Cardiac muscle cell (in vitro differentiated cells and primary cell): ENCODE data around the gene NDUFV1. TPM values are rescaled to one million over a fixed set of nuclear protein-coding genes. Genes with fewer than 3 reads are reported as not detected.
A peak's percentile ranks its signal among the peaks of the same experiment; 100 is the strongest.
"Not testable (repeated sequence)": the region's sequence is repeated elsewhere in the genome, so short reads cannot be mapped to it uniquely, and the experiment has no call there.

Experiments
- DNase-seq, 2 donors: peaks; one replicate each; pipeline versions ENCODE4 v3.0.0 to v3.0.0-alpha.2; 2010 to 2017; ENCODE audit warnings: low read depth in 1 of 2, low spot score in 1 of 2
- H3K27ac ChIP-seq: fragments of 200-600 bp; sonication (generic); 2 replicates; pipeline ENCODE4 v1.5.1; 2016
- H3K27me3 ChIP-seq: fragments of 200-600 bp; sonication (generic); 2 replicates; pipeline ENCODE4 v1.6.0; 2016; ENCODE audit warnings: control low read depth
- H3K36me3 ChIP-seq: fragments of 200-600 bp; sonication (generic); 2 replicates; pipeline ENCODE4 v1.5.1; 2016; ENCODE audit warnings: control low read depth
- H3K4me1 ChIP-seq: fragments of 200-600 bp; sonication (generic); 2 replicates; pipeline ENCODE4 v1.8.1; 2017; ENCODE audit warnings: low read depth, mild to moderate bottlenecking, mixed run types
- H3K4me3 ChIP-seq: fragments of 200-600 bp; sonication (generic); 2 replicates; pipeline ENCODE4 v1.5.1; 2016; ENCODE audit warnings: mild to moderate bottlenecking
- H3K9me3 ChIP-seq: fragments of 200-600 bp; sonication (generic); 2 replicates; pipeline ENCODE4 v1.5.1; 2017; ENCODE audit warnings: low read depth, mild to moderate bottlenecking, control low read depth
- polyA plus RNA-seq: library from polyadenylated mRNA; unstranded; fragments of >200 nt; fragmentation: Nextera tagmentation; extraction: Ambion mirVana; gene quantifications from 2 replicates; pipeline ENCODE4 v1.2.1, GENCODE V29; 2016
- total RNA-seq: library from RNA; depleted of rRNA; stranded (reverse); fragments of >200 nt; gene quantifications from 2 replicates; pipeline ENCODE4 v1.2.3, GENCODE V29; 2016
- TF ChIP-seq, protein P1 (sequence below): IDR thresholded peaks from 2 replicates; pipeline ENCODE4 v1.5.1; 2012; ENCODE audit warnings: low read depth, mild to moderate bottlenecking, low read length

Gene NDUFV1
- total and polyA plus RNA-seq, 2 experiments from 2014 or later: 449 to 526 TPM

- Histone ChIP-seq H3K4me3 (no peak overlapping the region), H3K4me1 (peaks cover 4% of the 10 kb centered on the region), H3K36me3 (no peaks in the 10 kb centered on the region), H3K27me3 (no peaks in the 10 kb centered on the region), H3K9me3 (no peaks in the 10 kb centered on the region), H3K27ac (no peak overlapping the region)
- TF ChIP-seq, protein P1, sequence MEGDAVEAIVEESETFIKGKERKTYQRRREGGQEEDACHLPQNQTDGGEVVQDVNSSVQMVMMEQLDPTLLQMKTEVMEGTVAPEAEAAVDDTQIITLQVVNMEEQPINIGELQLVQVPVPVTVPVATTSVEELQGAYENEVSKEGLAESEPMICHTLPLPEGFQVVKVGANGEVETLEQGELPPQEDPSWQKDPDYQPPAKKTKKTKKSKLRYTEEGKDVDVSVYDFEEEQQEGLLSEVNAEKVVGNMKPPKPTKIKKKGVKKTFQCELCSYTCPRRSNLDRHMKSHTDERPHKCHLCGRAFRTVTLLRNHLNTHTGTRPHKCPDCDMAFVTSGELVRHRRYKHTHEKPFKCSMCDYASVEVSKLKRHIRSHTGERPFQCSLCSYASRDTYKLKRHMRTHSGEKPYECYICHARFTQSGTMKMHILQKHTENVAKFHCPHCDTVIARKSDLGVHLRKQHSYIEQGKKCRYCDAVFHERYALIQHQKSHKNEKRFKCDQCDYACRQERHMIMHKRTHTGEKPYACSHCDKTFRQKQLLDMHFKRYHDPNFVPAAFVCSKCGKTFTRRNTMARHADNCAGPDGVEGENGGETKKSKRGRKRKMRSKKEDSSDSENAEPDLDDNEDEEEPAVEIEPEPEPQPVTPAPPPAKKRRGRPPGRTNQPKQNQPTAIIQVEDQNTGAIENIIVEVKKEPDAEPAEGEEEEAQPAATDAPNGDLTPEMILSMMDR: no peak
- no peak for DNase-seq
Observed at GRCh38 chr11:67635231-67635521, 28.4 kb downstream of the NDUFV1 start.

DNA sequence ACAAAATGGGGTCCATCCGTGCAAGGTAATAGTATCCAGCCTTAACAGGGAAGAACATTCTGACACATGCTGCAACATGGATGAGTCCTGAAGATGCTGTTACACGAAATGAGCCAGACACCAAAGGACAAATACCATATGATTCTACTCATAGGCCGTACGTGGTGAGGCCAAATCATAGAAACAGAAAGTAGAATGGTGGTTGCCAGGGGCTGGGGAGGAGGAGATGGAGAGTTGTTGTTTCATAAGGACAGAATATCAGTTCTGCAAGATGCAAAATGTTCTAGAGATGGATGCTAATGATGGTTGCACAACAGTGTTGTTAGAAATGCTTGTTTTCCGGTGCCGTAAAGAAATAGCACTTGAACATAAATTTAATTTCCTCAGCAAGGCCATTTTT, 30.2 kb downstream of the NDUFV1 start:
- TF ChIP-seq, protein P1: no peak
- H3K4me1 ChIP-seq: no peaks in the 10 kb centered on the region
- H3K4me3 ChIP-seq: no peak overlapping the region

GRCh38 chr11:67637441-67637840, 30.7 kb downstream of the NDUFV1 start:
- H3K4me3 ChIP-seq, H3K9me3 ChIP-seq, H3K27me3 ChIP-seq, H3K27ac ChIP-seq, H3K36me3 ChIP-seq, DNase-seq, H3K4me1 ChIP-seq: not testable (repeated sequence)

More for the DNA sequence above, 30.2 kb downstream of the NDUFV1 start:
- H3K36me3 ChIP-seq: no peaks in the 10 kb centered on the region
- no peak overlapping the region for H3K27ac ChIP-seq
- no peak for DNase-seq
- H3K9me3 ChIP-seq: no peaks in the 10 kb centered on the region
- no peaks in the 10 kb centered on the region for H3K27me3 ChIP-seq

- Histone ChIP-seq H3K4me1 (no peaks in the 10 kb centered on the region), H3K36me3 (no peaks in the 10 kb centered on the region), H3K27ac (no peak overlapping the region), H3K4me3 (no peak overlapping the region), H3K27me3 (no peaks in the 10 kb centered on the region), H3K9me3 (no peaks in the 10 kb centered on the region)
- DNase-seq: no peak
- TF ChIP-seq, protein P1: no peak
Observed at GRCh38 chr11:67638535-67639437, 32.0 kb downstream of the NDUFV1 start.

GRCh38 chr11:67639438-67639859, 32.7 kb downstream of the NDUFV1 start, which contains the start of gene TBX10:
Gene TBX10 (minus strand): TSS chr11:67639763. CDS start chr11:67639472, 291 bp downstream.
- H3K36me3 ChIP-seq: no peaks in the 10 kb centered on the region
- TF ChIP-seq, protein P1: no peak
- no peaks in the 10 kb centered on the region for H3K4me1 ChIP-seq
- H3K9me3 ChIP-seq: no peaks in the 10 kb centered on the region
- DNase-seq: no peak
- H3K27me3 ChIP-seq: no peaks in the 10 kb centered on the region
- no peak within 1 kb of the TSS for H3K27ac ChIP-seq
- no peak within 1 kb of the TSS for H3K4me3 ChIP-seq

GRCh38 chr11:67640021-67640757, 33.5 kb downstream of the NDUFV1 start:
- Histone ChIP-seq H3K4me3 (no peak overlapping the region), H3K9me3 (no peaks in the 10 kb centered on the region), H3K36me3 (no peaks in the 10 kb centered on the region), H3K27ac (no peak overlapping the region), H3K4me1 (no peaks in the 10 kb centered on the region), H3K27me3 (no peaks in the 10 kb centered on the region)
- TF ChIP-seq, protein P1: peak; percentile 74
- peak; percentile 68 to 77 for DNase-seq
